GM10266 (cell line): ENCODE measurements around the gene EVX2.

ENCODE experiments used
- DNase-seq: peaks from one replicate; pipeline ENCODE4 v3.0.0; 2012; ENCODE audit errors: extremely low spot score
- CTCF ChIP-seq: IDR thresholded peaks from 2 replicates; pipeline ENCODE4 v1.5.1; 2012; ENCODE audit warnings: mild to moderate bottlenecking, low read depth; ENCODE audit not compliant: control insufficient read depth, insufficient read depth; ENCODE audit errors: missing control alignments

Gene EVX2

GRCh38 chr2:176083796-176084261, at the start of gene EVX2:
Gene EVX2, minus strand, starts transcription at chr2:176083962. Its CDS starts 186 bp downstream, at chr2:176083776.
- DNase-seq: no peak
- TF ChIP-seq CTCF: no peak

GRCh38 chr2:176133389-176133788, 49.6 kb upstream of the EVX2 start:
- TF ChIP-seq CTCF: no peak
- no peak for DNase-seq

DNA sequence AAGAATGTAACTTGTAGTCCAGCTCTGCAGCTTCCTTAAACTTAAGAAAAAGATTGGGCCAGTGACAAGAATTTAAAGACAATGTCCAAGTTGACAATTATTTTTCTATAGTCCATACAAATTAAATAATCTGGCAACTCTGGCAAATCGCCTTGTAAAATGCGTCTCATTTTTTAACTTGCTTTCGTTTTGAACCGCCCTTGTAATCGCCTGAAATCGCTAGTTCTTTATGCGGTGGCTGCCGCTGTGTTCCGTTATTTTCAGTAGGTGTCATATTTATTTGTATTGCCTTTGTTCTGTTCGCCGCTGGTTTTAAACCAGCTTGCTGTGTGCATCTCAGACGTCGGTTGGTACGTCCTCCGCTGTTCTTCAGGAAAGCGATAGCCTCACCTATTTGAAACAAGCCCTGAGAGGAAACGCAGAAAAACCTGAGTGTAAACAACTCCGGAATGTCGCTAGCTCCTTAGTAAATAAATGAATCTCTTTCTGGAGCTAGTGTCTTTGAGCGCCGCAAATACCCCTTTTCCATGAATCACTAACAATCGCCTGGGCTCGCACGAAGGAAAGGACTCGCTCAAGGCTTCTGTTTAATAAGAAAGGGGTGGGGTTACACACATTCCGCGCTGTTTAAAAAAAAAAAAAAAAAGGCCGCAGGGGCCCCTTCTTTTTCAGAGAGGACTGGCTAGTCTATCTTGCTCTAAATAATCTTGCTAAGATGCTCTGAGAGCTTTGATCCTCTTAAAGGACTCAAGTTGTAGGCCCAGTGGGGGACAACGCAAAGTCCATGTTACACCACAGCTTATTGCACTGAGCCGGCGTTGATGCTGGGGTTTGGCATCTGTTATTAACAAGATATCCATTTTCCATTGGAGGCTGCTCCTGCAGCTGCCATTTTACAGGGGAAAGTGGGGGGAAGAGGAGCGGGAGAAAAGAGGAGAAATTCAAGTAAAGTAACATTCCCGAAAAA, 48.7 kb upstream of the EVX2 start:
- no peak for TF ChIP-seq CTCF
- no peak for DNase-seq

- no peak for TF ChIP-seq CTCF
- no peak for DNase-seq
These were observed 48.0 kb upstream of the EVX2 start for GRCh38 chr2:176131848-176132158.

DNA sequence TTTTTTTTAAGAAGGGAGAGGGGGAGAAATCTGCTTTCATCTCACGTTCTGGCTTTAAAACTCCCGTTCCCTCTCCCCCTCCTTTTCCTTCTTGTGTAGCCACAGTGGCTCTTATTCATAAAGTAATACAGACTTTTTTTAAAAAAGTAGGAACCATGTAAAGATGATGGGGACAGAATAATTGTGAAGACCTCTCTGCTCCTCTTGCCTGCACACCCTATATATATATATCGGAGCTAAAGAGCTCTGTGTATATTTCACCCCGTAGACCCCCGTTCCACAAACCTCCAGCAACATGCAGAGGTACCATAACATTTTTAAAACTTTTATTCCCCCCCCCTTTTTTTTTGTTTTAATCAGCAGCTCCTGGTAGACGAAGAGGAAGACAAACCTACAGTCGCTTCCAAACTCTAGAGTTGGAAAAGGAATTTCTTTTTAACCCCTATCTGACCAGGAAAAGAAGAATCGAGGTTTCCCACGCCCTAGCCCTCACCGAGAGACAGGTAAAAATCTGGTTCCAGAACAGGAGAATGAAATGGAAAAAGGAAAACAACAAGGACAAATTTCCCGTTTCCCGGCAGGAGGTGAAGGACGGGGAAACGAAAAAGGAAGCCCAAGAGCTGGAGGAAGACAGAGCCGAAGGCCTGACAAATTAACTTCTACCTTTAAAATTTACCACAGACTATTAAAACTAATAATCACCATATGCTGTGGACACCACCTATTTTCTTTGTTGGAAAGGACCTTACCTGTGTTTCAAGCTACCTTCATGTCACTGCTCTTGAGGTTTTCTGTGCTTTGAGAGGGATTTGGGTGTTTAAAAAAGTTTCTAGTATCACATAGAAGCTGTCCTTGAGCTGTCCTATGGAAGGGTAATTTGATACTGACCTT, 47.4 kb upstream of the EVX2 start:
- TF ChIP-seq CTCF: no peak
- DNase-seq: no peak

DNA sequence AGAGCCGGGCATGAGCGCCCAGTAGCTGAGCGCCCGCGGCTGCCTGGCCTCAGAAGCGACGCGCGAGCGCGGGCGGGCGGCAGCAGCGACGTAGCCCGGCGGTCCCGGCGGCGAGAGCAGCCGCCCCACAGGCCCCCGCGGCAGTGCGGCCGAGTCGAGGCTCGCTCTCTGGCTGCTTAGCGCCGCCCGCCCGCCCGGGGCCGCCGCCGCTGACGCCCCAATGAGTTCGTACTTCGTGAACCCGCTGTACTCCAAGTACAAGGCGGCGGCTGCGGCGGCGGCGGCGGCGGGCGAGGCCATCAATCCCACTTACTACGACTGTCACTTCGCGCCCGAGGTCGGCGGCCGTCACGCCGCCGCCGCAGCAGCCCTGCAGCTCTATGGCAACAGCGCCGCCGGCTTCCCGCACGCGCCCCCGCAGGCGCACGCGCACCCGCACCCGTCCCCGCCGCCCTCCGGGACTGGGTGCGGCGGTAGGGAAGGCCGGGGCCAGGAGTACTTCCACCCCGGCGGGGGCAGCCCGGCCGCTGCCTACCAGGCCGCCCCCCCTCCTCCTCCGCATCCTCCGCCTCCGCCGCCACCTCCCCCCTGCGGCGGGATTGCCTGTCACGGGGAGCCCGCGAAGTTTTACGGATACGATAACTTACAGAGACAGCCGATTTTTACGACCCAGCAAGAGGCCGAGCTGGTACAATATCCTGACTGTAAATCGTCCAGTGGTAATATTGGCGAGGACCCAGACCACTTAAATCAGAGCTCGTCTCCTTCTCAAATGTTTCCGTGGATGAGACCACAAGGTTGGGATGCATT, 46.6 kb upstream of the EVX2 start:
- DNase-seq: no peak
- no peak for TF ChIP-seq CTCF
